ENCODE results near the gene LRMDA.
"Not testable (repeated sequence)": the region's sequence is repeated elsewhere in the genome, so short reads cannot be mapped to it uniquely, and the experiment has no call there.

Gene LRMDA

GRCh38 chr10:75617485-75618155, 186.2 kb downstream of the LRMDA start:
- no peak for DNase-seq

- DNase-seq, result no peak
Measured at GRCh38 chr10:75619635-75620034, 188.2 kb downstream of the LRMDA start.

GRCh38 chr10:75620356-75620755, 188.9 kb downstream of the LRMDA start:
- DNase-seq, result no peak

GRCh38 chr10:75621003-75621402, 189.6 kb downstream of the LRMDA start:
- DNase-seq, result not testable (repeated sequence)

GRCh38 chr10:75622503-75622902, 191.1 kb downstream of the LRMDA start:
- DNase-seq, result no peak

- DNase-seq, result no peak
Measured at GRCh38 chr10:75623310-75624093, 192.1 kb downstream of the LRMDA start.

GRCh38 chr10:75624638-75625037, 193.2 kb downstream of the LRMDA start:
- no peak for DNase-seq

- DNase-seq, result no peak
Measured at GRCh38 chr10:75630746-75631145, 199.3 kb downstream of the LRMDA start.

GRCh38 chr10:75632805-75633462, 201.5 kb downstream of the LRMDA start:
- DNase-seq, result no peak

- DNase-seq, result no peak
Measured at GRCh38 chr10:75633568-75633967, 202.1 kb downstream of the LRMDA start.

- no peak for DNase-seq
Measured at GRCh38 chr10:75634947-75635346, 203.5 kb downstream of the LRMDA start.

GRCh38 chr10:75638752-75639151, 207.3 kb downstream of the LRMDA start:
- DNase-seq, result no peak

- no peak for DNase-seq
Measured at GRCh38 chr10:75639736-75640135, 208.3 kb downstream of the LRMDA start.

GRCh38 chr10:75640381-75640780, 209.0 kb downstream of the LRMDA start:
- DNase-seq, result no peak

GRCh38 chr10:75640803-75641202, 209.4 kb downstream of the LRMDA start:
- no peak for DNase-seq

GRCh38 chr10:75643405-75643804, 212.0 kb downstream of the LRMDA start:
- DNase-seq, result no peak

GRCh38 chr10:75643944-75644692, 212.7 kb downstream of the LRMDA start:
- no peak for DNase-seq

- DNase-seq, result no peak
Measured at GRCh38 chr10:75645704-75646103, 214.3 kb downstream of the LRMDA start.

GRCh38 chr10:75646218-75646915, 214.9 kb downstream of the LRMDA start:
- DNase-seq, result no peak

- DNase-seq, result no peak
Measured at GRCh38 chr10:75646916-75647315, 215.5 kb downstream of the LRMDA start.

GRCh38 chr10:75647675-75648074, 216.3 kb downstream of the LRMDA start:
- DNase-seq, result no peak

GRCh38 chr10:75648351-75648750, 216.9 kb downstream of the LRMDA start:
- no peak for DNase-seq

- DNase-seq, result no peak
Measured at GRCh38 chr10:75648854-75649253, 217.4 kb downstream of the LRMDA start.
